Measurements from ENCODE around the gene ADAMTS16.

Gene ADAMTS16

DNA sequence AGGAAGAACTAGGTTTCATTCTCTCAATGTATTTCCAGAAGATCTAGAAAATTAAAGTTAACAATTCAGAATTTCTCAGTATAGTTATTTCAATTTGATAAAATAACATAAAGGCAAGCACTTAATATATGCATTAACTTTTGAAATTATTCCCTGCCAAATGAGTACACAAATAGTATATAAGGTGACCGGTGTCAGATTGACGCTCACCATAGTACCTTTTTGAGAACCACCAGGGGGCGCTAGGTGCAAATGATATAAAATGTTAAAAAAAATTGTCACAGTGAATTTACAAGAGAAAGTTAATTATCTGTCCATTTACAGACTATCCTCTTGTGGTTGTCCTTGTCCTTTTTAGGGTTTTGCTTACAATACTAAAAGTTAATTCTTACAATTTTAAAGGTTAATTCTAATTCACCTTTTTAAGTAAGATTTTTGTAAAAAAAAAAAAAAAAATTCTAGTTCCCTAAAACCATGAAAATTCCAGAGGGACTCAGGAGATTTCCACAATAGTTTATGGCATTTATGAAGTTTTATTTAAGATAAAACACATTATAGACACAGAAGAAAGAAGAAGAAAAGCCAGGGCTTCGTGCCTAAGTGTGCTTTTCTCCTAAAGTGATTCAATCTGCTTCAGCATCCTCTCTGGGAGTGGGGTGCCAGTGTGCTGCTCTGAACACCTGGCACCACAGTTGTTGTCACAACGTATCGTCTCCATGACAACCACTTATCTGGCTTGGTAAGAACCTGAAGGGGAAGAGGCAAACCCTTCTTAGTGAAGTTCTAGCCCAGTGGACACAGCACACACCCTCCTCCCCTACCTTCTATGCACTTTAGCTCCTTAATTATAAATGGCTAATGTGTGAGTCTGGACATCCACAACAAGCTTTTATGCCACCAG is 1.7 kb downstream of the ADAMTS16 start:
- H3K27ac ChIP-seq, result peak overlapping the region; percentile 28; the same call in 1 of the 2 replicates
- TF ChIP-seq, protein P1, sequence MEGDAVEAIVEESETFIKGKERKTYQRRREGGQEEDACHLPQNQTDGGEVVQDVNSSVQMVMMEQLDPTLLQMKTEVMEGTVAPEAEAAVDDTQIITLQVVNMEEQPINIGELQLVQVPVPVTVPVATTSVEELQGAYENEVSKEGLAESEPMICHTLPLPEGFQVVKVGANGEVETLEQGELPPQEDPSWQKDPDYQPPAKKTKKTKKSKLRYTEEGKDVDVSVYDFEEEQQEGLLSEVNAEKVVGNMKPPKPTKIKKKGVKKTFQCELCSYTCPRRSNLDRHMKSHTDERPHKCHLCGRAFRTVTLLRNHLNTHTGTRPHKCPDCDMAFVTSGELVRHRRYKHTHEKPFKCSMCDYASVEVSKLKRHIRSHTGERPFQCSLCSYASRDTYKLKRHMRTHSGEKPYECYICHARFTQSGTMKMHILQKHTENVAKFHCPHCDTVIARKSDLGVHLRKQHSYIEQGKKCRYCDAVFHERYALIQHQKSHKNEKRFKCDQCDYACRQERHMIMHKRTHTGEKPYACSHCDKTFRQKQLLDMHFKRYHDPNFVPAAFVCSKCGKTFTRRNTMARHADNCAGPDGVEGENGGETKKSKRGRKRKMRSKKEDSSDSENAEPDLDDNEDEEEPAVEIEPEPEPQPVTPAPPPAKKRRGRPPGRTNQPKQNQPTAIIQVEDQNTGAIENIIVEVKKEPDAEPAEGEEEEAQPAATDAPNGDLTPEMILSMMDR (conservative IDR thresholded peaks at IDR 0.05), result peak; percentile 81

DNA sequence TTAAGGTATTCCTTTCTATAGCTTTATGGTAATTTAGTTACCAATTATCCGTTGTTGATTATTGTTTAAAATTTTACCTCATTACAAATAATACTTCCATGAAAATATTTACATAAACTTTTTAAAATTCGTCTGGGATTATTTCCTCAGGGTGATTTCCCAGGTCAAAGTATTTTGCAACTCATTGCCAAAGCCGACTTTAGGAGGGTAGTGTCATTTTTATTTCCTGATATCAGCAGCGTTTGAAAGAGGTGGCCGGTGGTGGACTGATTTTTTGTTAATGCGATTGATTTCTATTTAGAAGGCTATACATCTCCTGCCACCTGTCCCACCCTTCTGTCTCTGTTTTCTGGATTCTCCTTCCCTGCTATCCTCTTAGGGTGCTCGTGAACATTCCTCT is 4.3 kb downstream of the ADAMTS16 start:
- no peak overlapping the region for H3K27ac ChIP-seq
- TF ChIP-seq, protein P1 (conservative IDR thresholded peaks at IDR 0.05), result no peak

DNA sequence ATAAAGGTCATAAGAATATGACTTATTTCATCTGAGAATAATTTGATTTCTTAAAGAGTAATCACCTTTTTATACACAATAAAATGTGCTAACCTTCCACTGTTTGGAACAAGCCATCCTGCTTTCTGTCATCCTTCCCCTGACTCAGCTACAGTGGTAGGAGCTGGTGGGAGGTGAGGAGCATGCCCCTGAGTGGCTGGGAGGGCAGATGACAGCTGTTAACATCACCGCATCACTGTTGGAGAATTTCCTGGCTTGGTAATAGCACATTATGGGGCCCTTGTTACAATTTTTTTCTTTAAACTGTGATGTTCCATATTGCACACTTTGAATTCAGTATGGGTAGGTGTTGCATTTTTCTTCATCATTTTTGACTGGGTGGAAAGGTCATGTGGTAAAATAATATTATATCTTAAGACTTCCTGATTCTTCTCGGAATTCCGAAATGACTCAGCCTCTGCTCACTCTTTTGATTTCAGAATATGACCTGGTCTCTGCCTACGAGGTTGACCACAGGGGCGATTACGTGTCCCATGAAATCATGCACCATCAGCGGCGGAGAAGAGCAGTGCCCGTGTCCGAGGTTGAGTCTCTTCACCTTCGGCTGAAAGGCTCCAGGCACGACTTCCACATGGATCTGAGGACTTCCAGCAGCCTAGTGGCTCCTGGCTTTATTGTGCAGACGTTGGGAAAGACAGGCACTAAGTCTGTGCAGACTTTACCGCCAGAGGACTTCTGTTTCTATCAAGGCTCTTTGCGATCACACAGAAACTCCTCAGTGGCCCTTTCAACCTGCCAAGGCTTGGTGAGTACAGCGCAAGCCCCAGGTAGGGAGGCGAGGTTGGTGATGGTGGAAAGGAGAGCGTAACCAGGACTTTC is 5.8 kb downstream of the ADAMTS16 start:
- TF ChIP-seq, protein P1 (conservative IDR thresholded peaks at IDR 0.05), result no peak
- no peak overlapping the region for H3K27ac ChIP-seq

DNA sequence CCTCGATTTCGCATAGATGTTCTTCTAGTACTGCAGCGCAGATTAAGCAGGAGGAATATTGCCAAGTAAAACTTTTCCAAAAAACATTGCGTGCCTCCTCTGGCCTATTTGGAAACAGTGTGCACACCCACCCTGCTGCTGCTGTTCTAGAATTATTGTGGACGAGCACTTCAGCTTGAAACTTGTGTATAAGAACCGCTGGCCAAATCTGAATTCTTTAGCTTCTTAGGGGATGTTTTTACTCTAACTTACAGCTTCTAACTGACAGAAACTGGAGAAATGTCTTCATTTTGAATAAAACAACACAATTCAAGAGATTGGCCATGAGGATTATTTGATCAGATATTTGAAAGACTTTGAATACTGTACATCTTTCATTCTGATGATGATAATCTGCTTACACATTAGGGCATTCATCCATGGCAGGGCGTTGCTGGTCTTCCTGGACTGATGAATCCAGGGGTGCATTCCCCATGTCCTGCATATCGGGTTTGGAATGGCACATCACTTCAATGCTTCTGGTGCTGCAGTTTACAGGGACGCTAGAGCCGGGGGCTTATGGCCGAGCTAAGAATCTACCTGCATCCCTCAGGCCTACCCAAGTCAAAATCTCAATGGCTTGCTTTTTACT is 6.5 kb downstream of the ADAMTS16 start:
- H3K27ac ChIP-seq, result no peak overlapping the region

DNA sequence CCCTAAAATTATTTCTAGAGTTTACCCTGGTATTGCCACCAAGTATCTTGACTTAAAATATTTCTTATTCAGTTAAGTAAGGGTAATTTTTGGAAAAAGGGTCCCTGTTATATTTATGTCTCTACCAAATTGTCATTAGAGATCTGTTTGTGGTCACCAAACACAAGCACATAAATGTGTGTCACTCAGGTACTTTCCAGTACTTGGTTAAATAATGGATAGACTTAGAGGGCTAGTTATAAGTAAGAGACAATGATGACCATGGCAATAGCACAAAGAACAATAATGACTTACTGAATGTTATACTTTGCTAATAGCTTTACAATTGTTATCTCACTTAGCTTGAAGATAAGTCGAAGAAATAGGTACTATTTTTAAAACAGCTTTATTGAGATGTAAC is 9.0 kb downstream of the ADAMTS16 start:
- TF ChIP-seq, protein P1 (conservative IDR thresholded peaks at IDR 0.05), result no peak
- no peak overlapping the region for H3K27ac ChIP-seq

More for the DNA sequence above, 6.5 kb downstream of the ADAMTS16 start:
- TF ChIP-seq, protein P1 (conservative IDR thresholded peaks at IDR 0.05), result no peak

DNA sequence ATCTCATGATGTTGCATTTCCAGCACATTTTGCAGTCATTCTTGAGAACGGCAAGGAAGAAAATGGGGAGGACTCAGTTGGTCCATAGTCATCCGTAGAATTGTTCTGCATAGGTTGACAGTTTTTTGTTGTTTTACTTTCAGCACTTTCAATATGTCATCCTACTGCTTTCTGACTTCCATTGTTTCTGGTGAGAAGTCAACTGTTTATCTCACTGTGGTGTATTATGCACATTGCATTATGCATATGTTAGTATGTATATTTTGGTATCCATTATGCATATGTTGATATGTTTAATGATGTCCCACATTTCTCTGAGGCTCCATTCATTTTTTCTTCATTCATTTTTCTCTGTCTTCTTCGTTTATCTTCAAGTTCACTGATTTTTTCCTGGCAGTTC is 10.5 kb downstream of the ADAMTS16 start:
- TF ChIP-seq, protein P1 (conservative IDR thresholded peaks at IDR 0.05), result no peak

DNA sequence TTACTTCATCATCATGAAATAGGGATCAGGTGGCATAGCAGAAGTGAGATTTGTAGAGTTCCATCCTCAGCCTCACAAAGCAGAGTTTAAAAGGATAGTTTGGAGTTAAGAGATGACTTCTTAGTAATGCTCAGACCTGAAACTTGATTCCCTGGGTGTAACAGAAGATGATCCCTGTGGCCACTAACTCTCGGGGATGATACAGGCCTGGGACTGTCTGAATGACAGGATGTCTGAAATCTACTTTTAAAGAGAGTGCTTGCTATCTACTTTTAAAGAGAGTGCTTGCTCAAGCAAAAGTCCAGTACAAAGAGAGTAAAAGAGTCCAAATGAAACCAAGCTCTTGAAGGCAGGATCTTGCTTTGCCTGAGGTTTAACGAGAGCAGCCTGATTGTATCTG is 14.6 kb downstream of the ADAMTS16 start:
- H3K27ac ChIP-seq, result peak overlapping the region; percentile 65; the same call in 1 of the 2 replicates
- TF ChIP-seq, protein P1 (conservative IDR thresholded peaks at IDR 0.05), result no peak

More for the DNA sequence above, 10.5 kb downstream of the ADAMTS16 start:
- no peak overlapping the region for H3K27ac ChIP-seq
